H1 (cell line): ENCODE measurements around the gene FGGY. TPM values are rescaled to one million over a fixed set of nuclear protein-coding genes. Genes with fewer than 3 reads are reported as not detected.

Experiments used
- CTCF ChIA-PET: fragments of 300-600 bp; sonication (Branson Sonifier 250); formaldehyde crosslinking; loops from one replicate; lab custom pipeline; 2021; ENCODE audit not compliant: partially characterized antibody; lab: Charles Lee
- POLR2A ChIA-PET: fragments of 300-600 bp; sonication (Branson Sonifier 250); formaldehyde crosslinking; loops from one replicate; lab custom pipeline; 2021; ENCODE audit warnings: inconsistent platforms; ENCODE audit not compliant: partially characterized antibody; lab: Charles Lee
- DNase-seq, 2 experiments: peaks; one replicate each; pipeline versions ENCODE4 v3.0.0 to v3.0.0-alpha.2; 2010 to 2022; ENCODE audit warnings: low spot score in 2 of 2, low read depth in 1 of 2, mixed read lengths in 1 of 2
- FAIRE-seq: peaks from 2 replicates; lab custom pipeline; 2011; peaks lifted over from hg19 to GRCh38; lab: Jason Lieb, UNC
- H2AFZ ChIP-seq: 2 replicates; pipeline ENCODE4 v1.8.1; 2012; ENCODE audit warnings: low read length, inconsistent platforms
- H2AK5ac ChIP-seq: 2 replicates; pipeline ENCODE4 v1.6.1; 2013; ENCODE audit warnings: low read depth, low read length
- H2BK120ac ChIP-seq: replicated peaks from 2 replicates; pipeline ENCODE3; 2013; ENCODE audit warnings: low read depth, low read length, inconsistent platforms
- H2BK12ac ChIP-seq: 2 replicates; pipeline ENCODE4 v1.6.1; 2013; ENCODE audit warnings: low read depth, low read length
- H2BK15ac ChIP-seq: 2 replicates; pipeline ENCODE4 v1.6.1; 2013; ENCODE audit warnings: low read length
- H2BK20ac ChIP-seq: 2 replicates; pipeline ENCODE4 v1.6.1; 2013; ENCODE audit warnings: low read length
- H2BK5ac ChIP-seq: 2 replicates; pipeline ENCODE4 v1.6.1; 2013; ENCODE audit warnings: low read depth, low read length
- H3K14ac ChIP-seq: 2 replicates; pipeline ENCODE4 v1.6.1; 2013; ENCODE audit warnings: inconsistent platforms; ENCODE audit not compliant: insufficient read length
- H3K18ac ChIP-seq: 2 replicates; pipeline ENCODE4 v1.6.1; 2013; ENCODE audit warnings: low read length; ENCODE audit errors: extremely low read depth
- H3K23ac ChIP-seq: 2 replicates; pipeline ENCODE4 v1.6.1; 2013; ENCODE audit warnings: inconsistent platforms; ENCODE audit not compliant: insufficient read length
- H3K23me2 ChIP-seq: 2 replicates; pipeline ENCODE4 v1.6.1; 2013; ENCODE audit warnings: low read depth, low read length
- H3K27ac ChIP-seq: 2 replicates; pipeline ENCODE4 v1.6.1; 2011; ENCODE audit warnings: low read depth, low read length, inconsistent platforms
- H3K27me3 ChIP-seq, 4 experiments: replicated peaks in 1 of 4; 1 replicate in 1 of 4; 2 replicates in 3 of 4; pipeline versions ENCODE4 v1.6.1 to v1.8.1; 2011 to 2013; ENCODE audit warnings: low read length in 3 of 4, mild to moderate bottlenecking in 3 of 4, inconsistent platforms in 2 of 4, mixed read lengths in 2 of 4, moderate library complexity in 1 of 4; ENCODE audit not compliant: control insufficient read depth in 3 of 4, insufficient read depth in 3 of 4; ENCODE audit errors: extremely low read depth in 1 of 4
- H3K36me3 ChIP-seq, 4 experiments: 2 replicates each; pipeline versions ENCODE4 v1.6.1 to v1.8.1; 2011 to 2013; ENCODE audit warnings: mild to moderate bottlenecking in 4 of 4, low read length in 3 of 4, moderate library complexity in 2 of 4, control low read depth in 1 of 4, inconsistent platforms in 1 of 4; ENCODE audit not compliant: insufficient read depth in 4 of 4, control insufficient read depth in 2 of 4
- H3K4ac ChIP-seq: replicated peaks from 2 replicates; pipeline ENCODE3; 2013; ENCODE audit warnings: low read length, low read depth, mixed read lengths, inconsistent platforms; ENCODE audit not compliant: insufficient read length
- H3K4me1 ChIP-seq, 4 experiments: replicated peaks in 1 of 4; 1 replicate in 1 of 4; 2 replicates in 3 of 4; pipeline versions ENCODE4 v1.6.1 to v1.8.1; 2011 to 2013; ENCODE audit warnings: low read length in 3 of 4, inconsistent platforms in 2 of 4, mixed read lengths in 1 of 4; ENCODE audit not compliant: insufficient read depth in 4 of 4, control insufficient read depth in 3 of 4
- H3K4me2 ChIP-seq, 2 experiments: 2 replicates each; pipeline versions ENCODE4 v1.6.1 to v1.8.1; 2011 to 2013; ENCODE audit warnings: low read depth in 2 of 2, low read length in 2 of 2, control low read depth in 1 of 2, inconsistent platforms in 1 of 2, mild to moderate bottlenecking in 1 of 2; ENCODE audit not compliant: insufficient read depth in 1 of 2
- H3K4me3 ChIP-seq, 4 experiments: fragments of 200-600, 300-600 bp in 1 of 4; sonication (generic), shearing (Covaris generic), sonication (Bioruptor Twin) in 1 of 4; 2 replicates each; pipeline versions ENCODE4 v1.5.1 to v1.8.1; 2011 to 2016; ENCODE audit warnings: low read length in 4 of 4, low read depth in 3 of 4, control low read depth in 2 of 4, inconsistent platforms in 2 of 4, mild to moderate bottlenecking in 2 of 4, mixed read lengths in 1 of 4, moderate library complexity in 1 of 4; ENCODE audit not compliant: insufficient read depth in 2 of 4; ENCODE audit errors: extremely low read depth in 1 of 4
- H3K56ac ChIP-seq: replicated peaks from 2 replicates; pipeline ENCODE3; 2013; ENCODE audit warnings: low read depth, mild to moderate bottlenecking, mixed read lengths, low read length, inconsistent platforms; ENCODE audit not compliant: insufficient read length
- H3K79me1 ChIP-seq: 2 replicates; pipeline ENCODE4 v1.6.1; 2013; ENCODE audit warnings: low read depth, low read length, control low read depth
- H3K79me2 ChIP-seq, 2 experiments: 2 replicates each; pipeline versions ENCODE4 v1.6.1 to v1.8.1; 2012 to 2013; ENCODE audit warnings: low read length in 2 of 2, mild to moderate bottlenecking in 2 of 2, inconsistent platforms in 1 of 2; ENCODE audit not compliant: insufficient read depth in 2 of 2, control insufficient read depth in 1 of 2
- H3K9ac ChIP-seq, 4 experiments: replicated peaks in 1 of 4; 1 replicate in 1 of 4; 2 replicates in 3 of 4; pipeline versions ENCODE4 v1.6.1 to v1.8.1; 2011 to 2013; ENCODE audit warnings: low read depth in 3 of 4, low read length in 3 of 4, control low read depth in 2 of 4, mild to moderate bottlenecking in 2 of 4, moderate library complexity in 2 of 4, inconsistent platforms in 1 of 4; ENCODE audit errors: extremely low read depth in 1 of 4
- H3K9me3 ChIP-seq, 2 experiments: 2 replicates each; pipeline versions ENCODE4 v1.6.1 to v1.8.1; 2012 to 2013; ENCODE audit warnings: mild to moderate bottlenecking in 2 of 2, moderate library complexity in 2 of 2, control low read depth in 1 of 2, inconsistent platforms in 1 of 2, low read depth in 1 of 2, low read length in 1 of 2, mixed read lengths in 1 of 2; ENCODE audit not compliant: insufficient read depth in 2 of 2
- H4K20me1 ChIP-seq, 2 experiments: replicated peaks in 1 of 2; 2 replicates each; pipeline versions ENCODE3 to v1.8.1; 2011 to 2013; ENCODE audit warnings: inconsistent platforms in 2 of 2, low read length in 2 of 2, mild to moderate bottlenecking in 1 of 2; ENCODE audit not compliant: insufficient read depth in 2 of 2, control insufficient read depth in 1 of 2
- H4K5ac ChIP-seq: 2 replicates; pipeline ENCODE4 v1.6.1; 2013; ENCODE audit warnings: low read length, low read depth, mixed read lengths, inconsistent platforms; ENCODE audit not compliant: insufficient read length
- H4K8ac ChIP-seq: 2 replicates; pipeline ENCODE4 v1.8.0; 2013; ENCODE audit warnings: mild to moderate bottlenecking, moderate library complexity, low read length, inconsistent platforms; ENCODE audit not compliant: insufficient read depth; ENCODE audit errors: extremely low read depth
- H4K91ac ChIP-seq: replicated peaks from 2 replicates; pipeline ENCODE3; 2013; ENCODE audit warnings: low read length, mixed read lengths, inconsistent platforms; ENCODE audit not compliant: insufficient read length
- ASH2L ChIP-seq: fragments of 200-600, 300-600 bp; sonication (generic); IDR thresholded peaks from one replicate; pipeline ENCODE4 v1.7.1; 2017; ENCODE audit warnings: low read length
- ATF3 ChIP-seq: IDR thresholded peaks from 2 replicates; pipeline ENCODE4 v1.6.1; 2011; ENCODE audit warnings: low read depth, mild to moderate bottlenecking, low read length; ENCODE audit not compliant: insufficient read depth
- BRCA1 ChIP-seq: IDR thresholded peaks from 2 replicates; pipeline ENCODE4 v1.6.1; 2012; ENCODE audit warnings: low read depth, low read length, improper control_type of control experiment
- CHD2 ChIP-seq: IDR thresholded peaks from 2 replicates; pipeline ENCODE4 v1.6.1; 2012; ENCODE audit warnings: low read length, improper control_type of control experiment
- EP300 ChIP-seq, 2 experiments: IDR thresholded peaks; 1 replicate in 1 of 2; 2 replicates in 1 of 2; pipeline ENCODE4 v1.6.1; 2011 to 2012; ENCODE audit warnings: low read depth in 2 of 2, low read length in 2 of 2, mild to moderate bottlenecking in 2 of 2, borderline replicate concordance in 1 of 2, inconsistent platforms in 1 of 2, moderate library complexity in 1 of 2
- JUND ChIP-seq: IDR thresholded peaks from 2 replicates; pipeline ENCODE4 v1.6.1; 2011; ENCODE audit warnings: mild to moderate bottlenecking, improper control_type of control experiment, low read length
- MAX ChIP-seq: IDR thresholded peaks from 2 replicates; pipeline ENCODE4 v1.6.1; 2012; ENCODE audit warnings: inconsistent platforms
- POLR2AphosphoS5 ChIP-seq: IDR thresholded peaks from 2 replicates; pipeline ENCODE4 v1.6.1; 2011; ENCODE audit warnings: low read depth, low read length
- SIN3A ChIP-seq, 2 experiments: IDR thresholded peaks in 1 of 2; conservative IDR thresholded peaks in 1 of 2; 2 replicates each; pipeline ENCODE4 v1.6.1; 2011 to 2012; ENCODE audit warnings: low read length in 2 of 2, improper control_type of control experiment in 1 of 2, low read depth in 1 of 2, mild to moderate bottlenecking in 1 of 2
- SIRT6 ChIP-seq: IDR thresholded peaks from one replicate; pipeline ENCODE4 v1.7.1; 2012; ENCODE audit warnings: low read length, inconsistent platforms
- YY1 ChIP-seq: IDR thresholded peaks from 2 replicates; pipeline ENCODE4 v1.6.1; 2011; ENCODE audit warnings: low read depth, mild to moderate bottlenecking, low read length
- WGBS, 2 experiments: shearing (Covaris generic) in 1 of 2; methylation state at CpG; one replicate each; pipeline versions ENCODE4 v1.1.6 to v1.1.7; 2013 to 2015; ENCODE audit warnings: low lambda C conversion rate in 2 of 2, mixed read lengths in 2 of 2, inconsistent platforms in 1 of 2, low coverage in 1 of 2, missing lambda C conversion rate in 1 of 2; ENCODE audit not compliant: insufficient replicate concordance in 2 of 2, insufficient coverage in 1 of 2, insufficient read length in 1 of 2; ENCODE audit errors: extremely low coverage in 1 of 2, missing lambda C conversion rate in 1 of 2; 5-methylcytosine and 5-hydroxymethylcytosine counted together
- polyA plus RNA-seq, 7 experiments: library from polyadenylated mRNA; depleted of rRNA in 3 of 7; stranded (reverse) in 5 of 7; unstranded in 2 of 7; fragments of >200 nt in 5 of 7; fragments of 200-250 nt in 2 of 7; gene quantifications; 1 replicate in 5 of 7; 2 replicates in 1 of 7; 4 replicates in 1 of 7; pipeline versions ENCODE4 v1.2.1 to v1.2.3, GENCODE V29; 2011 to 2013; ENCODE audit warnings: missing spikeins in 2 of 7, mixed read lengths in 2 of 7
- total RNA-seq: library from RNA; stranded (reverse); fragmentation: NEBNext Ultra II Directional; extraction: Animal tissue kit (Norgen Biotek cat#: 25700); gene quantifications from 2 replicates; pipeline ENCODE4 v1.2.1, GENCODE V29; 2021

The FGGY gene
- total and polyA plus RNA-seq, 2 of the 8 experiments (the other 6 are each of a cell fraction or from before 2014, with no cell fraction given), result 10.3 to 12.5 TPM

GRCh38 chr1:59759156-59759925 is 462.4 kb downstream of the FGGY start:
- peak; percentile 93 for FAIRE-seq
- CTCF ChIA-PET, result interaction anchor here (0.6 to 3.6 kb wide), 39 partner anchors 9 to 1596 kb away, joined by 3 to 15 read pairs (median 4); no protein-coding TSS in a partner anchor
- H3K9ac ChIP-seq, result no peak overlapping the region
- peak; percentile 66 for TF ChIP-seq ASH2L
- no peak for TF ChIP-seq YY1
- 0 out of 2 replicates have a peak, but pooled peaks have one; percentile 42 for TF ChIP-seq JUND
- TF ChIP-seq MAX, result peak; percentile 75; the same call in 1 of the 2 replicates
- no peak for TF ChIP-seq POLR2AphosphoS5
- TF ChIP-seq BRCA1, result no peak
- TF ChIP-seq EP300 (IDR thresholded peaks at IDR 0.05; ENCODE audit: borderline replicate concordance in 1 of 2, low read depth in 2 of 2, low read length in 2 of 2), result 0 out of 3 replicates have a peak, but pooled peaks of 1 of the 2 experiments have one; percentile 18
- TF ChIP-seq SIRT6, result no peak
- 0 out of 2 replicates have a peak, but pooled peaks have one; percentile 25 for TF ChIP-seq CHD2
- TF ChIP-seq ATF3, result peak; percentile 35; the same call in 1 of the 2 replicates
- TF ChIP-seq SIN3A (conservative IDR thresholded peaks at IDR 0.05 in 1 of 2, IDR thresholded peaks at IDR 0.05 in 1 of 2; ENCODE audit: low read depth in 1 of 2, low read length in 2 of 2), result peak; percentile 64 to 81; a peak in 2 of 4 replicates

More at GRCh38 chr1:59759156-59759925, 462.4 kb downstream of the FGGY start:
- Histone ChIP-seq H3K4me3 (no peak overlapping the region), H3K23ac (no peak overlapping the region), H2AK5ac (no peak overlapping the region), H3K79me2 (no peaks in the 10 kb centered on the region), H4K91ac (no peak overlapping the region), H3K4me1 (no peaks in the 10 kb centered on the region; a peak in 1 of 7 replicates), H3K27me3 (peaks cover 0 to 1% (median 0%) of the 10 kb centered on the region in 4 experiments; a peak in 1 of 7 replicates), H3K18ac (no peak overlapping the region), H3K4ac (no peak overlapping the region), H3K79me1 (no peaks in the 10 kb centered on the region), H4K5ac (no peak overlapping the region), H3K36me3 (no peaks in the 10 kb centered on the region), H2BK20ac (no peak overlapping the region), H2BK12ac (no peak overlapping the region), H3K23me2 (no peaks in the 10 kb centered on the region), H3K27ac (no peak overlapping the region), H3K56ac (no peak overlapping the region), H2BK15ac (no peak overlapping the region), H3K9me3 (no peaks in the 10 kb centered on the region), H3K4me2 (peak overlapping the region in 1 of 2 experiments; percentile 47; a peak in 2 of 4 replicates), H4K8ac (no peak overlapping the region), H2BK120ac (no peak overlapping the region), H2AFZ (peak overlapping the region; percentile 95), H2BK5ac (no peak overlapping the region), H4K20me1 (no peaks in the 10 kb centered on the region), H3K14ac (no peak overlapping the region)
- WGBS, 2 experiments, result 22% methylated on average over 11 of the region's 11 CpGs; no CpG with 5 or more reads in 1 of the 2 experiments
- peak; percentile 54 to 84 for DNase-seq
- POLR2A ChIA-PET, result interaction anchor here (0.7 kb wide), 1 partner anchor 1108 kb away, joined by 4 read pairs; no protein-coding TSS in a partner anchor
